ENCODE results near the gene OR1J2.

Gene OR1J2

DNA sequence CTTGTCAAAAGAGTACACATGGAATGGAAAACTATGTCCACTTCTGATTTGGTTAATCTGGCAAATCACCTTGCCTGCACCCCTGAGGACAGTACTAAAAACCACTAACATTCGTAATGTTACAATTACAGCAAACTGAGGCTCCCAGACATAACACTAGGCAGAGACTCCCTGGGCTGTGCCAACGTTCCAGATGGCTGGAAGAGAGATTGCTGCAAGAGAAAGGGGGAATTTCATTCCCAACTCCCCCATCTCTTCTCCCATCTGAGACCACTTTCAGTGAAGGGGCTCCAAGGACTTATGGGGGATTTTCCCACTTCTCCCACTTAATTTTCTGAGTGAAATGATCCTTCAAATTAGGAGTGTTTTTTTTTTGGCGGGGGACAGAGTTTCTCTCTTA is 44.1 kb upstream of the OR1J2 start:
- no peak overlapping the region for H3K4me3 ChIP-seq (ENCODE audit: low read depth, low read length, poor library complexity, severe bottlenecking)
- TF ChIP-seq, protein P1, sequence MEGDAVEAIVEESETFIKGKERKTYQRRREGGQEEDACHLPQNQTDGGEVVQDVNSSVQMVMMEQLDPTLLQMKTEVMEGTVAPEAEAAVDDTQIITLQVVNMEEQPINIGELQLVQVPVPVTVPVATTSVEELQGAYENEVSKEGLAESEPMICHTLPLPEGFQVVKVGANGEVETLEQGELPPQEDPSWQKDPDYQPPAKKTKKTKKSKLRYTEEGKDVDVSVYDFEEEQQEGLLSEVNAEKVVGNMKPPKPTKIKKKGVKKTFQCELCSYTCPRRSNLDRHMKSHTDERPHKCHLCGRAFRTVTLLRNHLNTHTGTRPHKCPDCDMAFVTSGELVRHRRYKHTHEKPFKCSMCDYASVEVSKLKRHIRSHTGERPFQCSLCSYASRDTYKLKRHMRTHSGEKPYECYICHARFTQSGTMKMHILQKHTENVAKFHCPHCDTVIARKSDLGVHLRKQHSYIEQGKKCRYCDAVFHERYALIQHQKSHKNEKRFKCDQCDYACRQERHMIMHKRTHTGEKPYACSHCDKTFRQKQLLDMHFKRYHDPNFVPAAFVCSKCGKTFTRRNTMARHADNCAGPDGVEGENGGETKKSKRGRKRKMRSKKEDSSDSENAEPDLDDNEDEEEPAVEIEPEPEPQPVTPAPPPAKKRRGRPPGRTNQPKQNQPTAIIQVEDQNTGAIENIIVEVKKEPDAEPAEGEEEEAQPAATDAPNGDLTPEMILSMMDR (IDR thresholded peaks at IDR 0.05; ENCODE audit: low read length), result no peak
- TF ChIP-seq EZH2 (IDR thresholded peaks at IDR 0.05; ENCODE audit: borderline replicate concordance, low read length), result no peak
- H2AFZ ChIP-seq (ENCODE audit: low read length), result no peak overlapping the region
- H3K27me3 ChIP-seq (ENCODE audit: insufficient read depth, low read length), result no peaks in the 10 kb centered on the region
- peaks cover 10% of the 10 kb centered on the region for H3K4me1 ChIP-seq (ENCODE audit: insufficient read depth, low read length, severe bottlenecking)
- no peaks in the 10 kb centered on the region for H3K9me2 ChIP-seq (ENCODE audit: low read depth, low read length)
- H3K79me2 ChIP-seq (ENCODE audit: insufficient read depth, low read length), result no peaks in the 10 kb centered on the region
- H3K9ac ChIP-seq (ENCODE audit: low read length), result no peak overlapping the region
- no peaks in the 10 kb centered on the region for H3K36me3 ChIP-seq (ENCODE audit: insufficient read depth, low read length)
- H3K9me3 ChIP-seq (ENCODE audit: low read length), result no peaks in the 10 kb centered on the region
- no peaks in the 10 kb centered on the region for H3F3A ChIP-seq (ENCODE audit: insufficient read depth, low read length)
- no peak overlapping the region for H3K4me2 ChIP-seq (ENCODE audit: low read length)
- no peaks in the 10 kb centered on the region for H4K20me1 ChIP-seq (ENCODE audit: insufficient read depth, low read length)
- no peak overlapping the region for H3K27ac ChIP-seq (ENCODE audit: low read depth, low read length, poor library complexity, severe bottlenecking)

DNA sequence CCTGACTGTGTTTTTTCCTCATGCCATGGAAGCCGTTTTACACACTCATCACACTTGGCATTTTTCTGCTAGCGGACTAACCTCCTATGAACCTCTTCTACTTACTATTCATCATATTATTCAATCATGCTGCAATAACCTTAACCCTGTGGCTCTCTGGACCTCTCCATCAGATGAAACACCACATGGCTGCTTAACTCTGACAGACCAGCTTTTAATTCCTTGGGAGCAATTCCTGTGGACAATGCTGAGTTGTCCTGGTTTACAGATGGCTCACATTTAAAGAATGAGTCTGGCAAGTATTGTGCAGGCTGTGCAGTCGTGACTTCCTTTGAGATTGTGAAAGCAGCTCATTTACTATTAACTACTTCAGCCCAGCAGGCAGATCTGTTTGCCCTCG is 41.9 kb upstream of the OR1J2 start:
- Histone ChIP-seq H3F3A (ENCODE audit: insufficient read depth, low read length) (no peaks in the 10 kb centered on the region), H3K4me3 (ENCODE audit: low read depth, low read length, poor library complexity, severe bottlenecking) (no peak overlapping the region), H3K36me3 (ENCODE audit: insufficient read depth, low read length) (no peaks in the 10 kb centered on the region), H3K9me2 (ENCODE audit: low read depth, low read length) (no peaks in the 10 kb centered on the region), H3K9ac (ENCODE audit: low read length) (no peak overlapping the region), H4K20me1 (ENCODE audit: insufficient read depth, low read length) (no peaks in the 10 kb centered on the region), H2AFZ (ENCODE audit: low read length) (no peak overlapping the region), H3K27me3 (ENCODE audit: insufficient read depth, low read length) (no peaks in the 10 kb centered on the region), H3K9me3 (ENCODE audit: low read length) (no peaks in the 10 kb centered on the region), H3K4me1 (ENCODE audit: insufficient read depth, low read length, severe bottlenecking) (peaks cover 10% of the 10 kb centered on the region), H3K27ac (ENCODE audit: low read depth, low read length, poor library complexity, severe bottlenecking) (no peak overlapping the region), H3K4me2 (ENCODE audit: low read length) (no peak overlapping the region), H3K79me2 (ENCODE audit: insufficient read depth, low read length) (no peaks in the 10 kb centered on the region)
- TF ChIP-seq EZH2 (IDR thresholded peaks at IDR 0.05; ENCODE audit: borderline replicate concordance, low read length), result no peak
- TF ChIP-seq, protein P1 (IDR thresholded peaks at IDR 0.05; ENCODE audit: low read length), result no peak

DNA sequence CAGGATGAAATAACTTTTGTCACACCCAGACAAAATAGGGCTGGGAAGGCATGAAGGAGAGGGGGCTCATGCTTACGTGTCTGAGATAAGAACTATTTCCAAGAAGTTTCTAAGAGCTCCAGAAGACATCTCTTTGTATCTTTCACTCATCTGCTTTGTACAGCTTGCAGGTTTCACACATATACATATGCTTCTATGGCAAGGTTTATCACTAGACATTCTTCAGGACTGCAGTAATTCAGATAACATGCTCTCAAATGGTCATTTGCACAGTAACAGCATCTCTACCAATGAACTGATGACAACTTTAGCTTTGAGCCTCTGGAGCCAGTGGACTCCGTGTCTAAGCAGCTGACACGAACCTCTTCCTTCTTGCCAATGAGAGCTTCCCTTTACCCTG is 36.0 kb upstream of the OR1J2 start:
- H3K9me2 ChIP-seq (ENCODE audit: low read depth, low read length), result no peaks in the 10 kb centered on the region
- H3K27ac ChIP-seq (ENCODE audit: low read depth, low read length, poor library complexity, severe bottlenecking), result no peak overlapping the region
- H3K9ac ChIP-seq (ENCODE audit: low read length), result no peak overlapping the region
- H3K27me3 ChIP-seq (ENCODE audit: insufficient read depth, low read length), result no peaks in the 10 kb centered on the region
- H3F3A ChIP-seq (ENCODE audit: insufficient read depth, low read length), result no peaks in the 10 kb centered on the region
- no peaks in the 10 kb centered on the region for H4K20me1 ChIP-seq (ENCODE audit: insufficient read depth, low read length)
- no peaks in the 10 kb centered on the region for H3K79me2 ChIP-seq (ENCODE audit: insufficient read depth, low read length)
- TF ChIP-seq, protein P1 (IDR thresholded peaks at IDR 0.05; ENCODE audit: low read length), result no peak
- no peak for TF ChIP-seq EZH2 (IDR thresholded peaks at IDR 0.05; ENCODE audit: borderline replicate concordance, low read length)
- H3K4me3 ChIP-seq (ENCODE audit: low read depth, low read length, poor library complexity, severe bottlenecking), result no peak overlapping the region
- no peaks in the 10 kb centered on the region for H3K36me3 ChIP-seq (ENCODE audit: insufficient read depth, low read length)
- H3K9me3 ChIP-seq (ENCODE audit: low read length), result no peaks in the 10 kb centered on the region
- no peak overlapping the region for H3K4me2 ChIP-seq (ENCODE audit: low read length)
- H2AFZ ChIP-seq (ENCODE audit: low read length), result no peak overlapping the region
- H3K4me1 ChIP-seq (ENCODE audit: insufficient read depth, low read length, severe bottlenecking), result no peaks in the 10 kb centered on the region

All from OCI-LY1 (cell line).